ENCODE results near the gene ENDOV.

ENDOV gene

GRCh38 chr17:80482555-80483308, 67.8 kb downstream of the ENDOV start:
- DNase-seq (ENCODE audit: low read depth in 2 of 2): no peak

GRCh38 chr17:80485846-80486245, 70.9 kb downstream of the ENDOV start:
- DNase-seq (ENCODE audit: low read depth in 2 of 2): no peak

- no peak for DNase-seq (ENCODE audit: low read depth in 2 of 2)
Measured at GRCh38 chr17:80486692-80487091, 71.7 kb downstream of the ENDOV start.

DNA sequence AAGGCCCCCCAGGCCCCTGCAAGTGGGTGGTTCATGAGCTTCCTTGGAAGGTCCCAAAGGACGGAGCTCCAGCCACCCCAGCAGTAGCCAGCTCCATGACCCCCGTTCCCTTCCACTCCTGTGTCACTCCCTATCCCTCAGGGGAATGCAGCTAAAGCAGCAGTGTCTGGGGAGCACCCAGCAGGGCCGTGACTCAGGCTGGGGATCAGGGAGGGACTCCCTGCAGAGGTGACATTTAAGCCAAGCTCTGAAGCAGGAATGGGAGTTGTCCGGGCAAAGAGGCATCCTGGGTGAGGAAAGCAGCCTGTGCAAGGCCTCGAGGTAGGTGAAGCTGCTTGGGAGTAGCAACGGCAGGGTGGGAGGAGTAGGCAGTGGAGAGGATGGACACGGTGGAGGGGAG, 72.5 kb downstream of the ENDOV start:
- no peak for DNase-seq (ENCODE audit: low read depth in 2 of 2)
